ENCODE results near the gene CARHSP1. TPM values are rescaled to one million over a fixed set of nuclear protein-coding genes. Genes with fewer than 3 reads are reported as not detected.
A peak's percentile ranks its signal among the peaks of the same experiment; 100 is the strongest.

The CARHSP1 gene
- total and polyA plus RNA-seq, 2 of the 8 experiments (the other 6 are each of a cell fraction or from before 2014, with no cell fraction given) = 292 to 300 TPM

GRCh38 chr16:8846401-8846932 lies 22.3 kb downstream of the CARHSP1 start:
- peaks cover 3 to 38% (median 12%) of the 10 kb centered on the region in 4 experiments; a peak in 7 of 8 replicates for H3K36me3 ChIP-seq (ENCODE audit: control insufficient read depth in 2 of 4, insufficient read depth in 4 of 4, low read length in 3 of 4)
- H4K20me1 ChIP-seq (replicated peaks in 1 of 2; ENCODE audit: control insufficient read depth in 1 of 2, insufficient read depth in 2 of 2, low read length in 2 of 2) = peaks cover 14 to 16% of the 10 kb centered on the region in 2 experiments

More at GRCh38 chr16:8846401-8846932, 22.3 kb downstream of the CARHSP1 start:
- H3K4me3 ChIP-seq (ENCODE audit: extremely low read depth in 1 of 4, insufficient read depth in 2 of 4, low read depth in 3 of 4, low read length in 4 of 4) = no peak overlapping the region
- no peak overlapping the region for H3K23ac ChIP-seq (ENCODE audit: insufficient read length)
- WGBS, 2 experiments (ENCODE audit: extremely low coverage in 1 of 2, insufficient coverage in 1 of 2, insufficient read length in 1 of 2, insufficient replicate concordance in 2 of 2, low coverage in 1 of 2, low lambda C conversion rate in 2 of 2, missing lambda C conversion rate in 1 of 2) = 89% methylated on average over 10 of the region's 10 CpGs; no CpG with 5 or more reads in 1 of the 2 experiments
- no peak overlapping the region for H2AFZ ChIP-seq (ENCODE audit: low read length)
- H3K79me1 ChIP-seq (ENCODE audit: low read depth, low read length) = peaks cover 4% of the 10 kb centered on the region
- no peak overlapping the region for H2BK20ac ChIP-seq (ENCODE audit: low read length)
- FAIRE-seq (no peak), DNase-seq (ENCODE audit: low read depth in 1 of 2, low spot score in 2 of 2) (no peak)
- no peak overlapping the region for H3K56ac ChIP-seq (replicated peaks; ENCODE audit: insufficient read length, low read depth, low read length)
- no peak overlapping the region for H3K4me2 ChIP-seq (ENCODE audit: insufficient read depth in 1 of 2, low read depth in 2 of 2, low read length in 2 of 2)
- no peak overlapping the region for H3K9ac ChIP-seq (replicated peaks in 1 of 4; ENCODE audit: extremely low read depth in 1 of 4, low read depth in 3 of 4, low read length in 3 of 4)
- no peak overlapping the region for H4K5ac ChIP-seq (ENCODE audit: insufficient read length, low read depth, low read length)
- ChIA-PET POLR2A (ENCODE audit: partially characterized antibody) (interaction anchor here (0.6 to 24.4 kb wide), 5 partner anchors 9 to 222 kb away, joined by 3 to 456 read pairs (median 3); partner anchors contain the start of genes CARHSP1 and LITAFD), CTCF (ENCODE audit: partially characterized antibody) (no interaction called here)
- no peak overlapping the region for H4K8ac ChIP-seq (ENCODE audit: extremely low read depth, insufficient read depth, low read length)
- peaks cover 0 to 12% (median 6%) of the 10 kb centered on the region in 4 experiments; a peak in 5 of 7 replicates for H3K4me1 ChIP-seq (replicated peaks in 1 of 4; ENCODE audit: control insufficient read depth in 3 of 4, insufficient read depth in 4 of 4, low read length in 3 of 4)
- H3K18ac ChIP-seq (ENCODE audit: extremely low read depth, low read length) = no peak overlapping the region
- H3K27ac ChIP-seq (ENCODE audit: low read depth, low read length) = no peak overlapping the region
- H3K14ac ChIP-seq (ENCODE audit: insufficient read length) = no peak overlapping the region
- peaks cover 0 to 11% of the 10 kb centered on the region in 2 experiments; a peak in 2 of 4 replicates for H3K79me2 ChIP-seq (ENCODE audit: control insufficient read depth in 1 of 2, insufficient read depth in 2 of 2, low read length in 2 of 2)
- no peak overlapping the region for H2BK120ac ChIP-seq (replicated peaks; ENCODE audit: low read depth, low read length)
- H3K9me3 ChIP-seq (ENCODE audit: insufficient read depth in 2 of 2, low read depth in 1 of 2, low read length in 1 of 2) = no peaks in the 10 kb centered on the region
- 0 out of 2 replicates have a peak overlapping the region, but pooled peaks have one; percentile 52 for H2BK5ac ChIP-seq (ENCODE audit: low read depth, low read length)
- H3K23me2 ChIP-seq (ENCODE audit: low read depth, low read length) = no peaks in the 10 kb centered on the region
- TF ChIP-seq SUZ12 (IDR thresholded peaks at IDR 0.05; ENCODE audit: low read length) = no peak
- TF ChIP-seq POLR2AphosphoS5 (IDR thresholded peaks at IDR 0.05; ENCODE audit: low read depth, low read length) = peak; percentile 66; the same call in 1 of the 2 replicates
- H2BK12ac ChIP-seq (ENCODE audit: low read depth, low read length) = no peak overlapping the region
- H2BK15ac ChIP-seq (ENCODE audit: low read length) = no peak overlapping the region
- H2AK5ac ChIP-seq (ENCODE audit: low read depth, low read length) = no peak overlapping the region
- no peak overlapping the region for H4K91ac ChIP-seq (replicated peaks; ENCODE audit: insufficient read length, low read length)
- H3K4ac ChIP-seq (replicated peaks; ENCODE audit: insufficient read length, low read depth, low read length) = peak overlapping the region; percentile 78
- no peaks in the 10 kb centered on the region for H3K27me3 ChIP-seq (replicated peaks in 1 of 4; ENCODE audit: control insufficient read depth in 3 of 4, extremely low read depth in 1 of 4, insufficient read depth in 3 of 4, low read length in 3 of 4)
